Neural cell (in vitro differentiated cells): ENCODE results near the gene SMAP1.

ENCODE experiments used
- POLR2AphosphoS5 ChIP-seq: IDR thresholded peaks from 2 replicates; pipeline ENCODE4 v1.6.1; 2012
- TF ChIP-seq, protein P1 (sequence below): fragments of 450-650 bp; IDR thresholded peaks from 2 replicates; pipeline ENCODE4 v1.5.1; 2014; ENCODE audit warnings: antibody characterized with exemption, mild to moderate bottlenecking, moderate library complexity; ENCODE audit not compliant: poor library complexity, severe bottlenecking

DNA sequence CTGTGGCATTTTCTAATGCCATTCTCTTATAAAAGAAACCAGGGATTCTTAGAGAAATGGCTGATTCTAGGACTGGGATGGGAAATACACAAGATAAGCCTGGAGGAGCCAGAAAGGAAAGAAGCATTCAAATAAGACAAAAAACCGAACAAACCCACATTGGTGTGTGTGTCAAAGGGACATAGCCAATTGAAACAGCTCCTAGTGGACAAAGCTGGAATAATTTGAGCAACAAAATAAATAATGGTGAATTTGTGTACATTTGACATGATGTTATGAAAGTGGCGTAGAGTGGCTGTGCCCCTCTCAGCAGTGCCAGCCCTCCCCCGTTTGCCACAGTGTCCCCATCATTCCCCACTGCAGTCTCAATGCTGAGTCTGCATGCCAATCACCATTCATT is 233.6 kb downstream of the SMAP1 start:
- TF ChIP-seq, protein P1, sequence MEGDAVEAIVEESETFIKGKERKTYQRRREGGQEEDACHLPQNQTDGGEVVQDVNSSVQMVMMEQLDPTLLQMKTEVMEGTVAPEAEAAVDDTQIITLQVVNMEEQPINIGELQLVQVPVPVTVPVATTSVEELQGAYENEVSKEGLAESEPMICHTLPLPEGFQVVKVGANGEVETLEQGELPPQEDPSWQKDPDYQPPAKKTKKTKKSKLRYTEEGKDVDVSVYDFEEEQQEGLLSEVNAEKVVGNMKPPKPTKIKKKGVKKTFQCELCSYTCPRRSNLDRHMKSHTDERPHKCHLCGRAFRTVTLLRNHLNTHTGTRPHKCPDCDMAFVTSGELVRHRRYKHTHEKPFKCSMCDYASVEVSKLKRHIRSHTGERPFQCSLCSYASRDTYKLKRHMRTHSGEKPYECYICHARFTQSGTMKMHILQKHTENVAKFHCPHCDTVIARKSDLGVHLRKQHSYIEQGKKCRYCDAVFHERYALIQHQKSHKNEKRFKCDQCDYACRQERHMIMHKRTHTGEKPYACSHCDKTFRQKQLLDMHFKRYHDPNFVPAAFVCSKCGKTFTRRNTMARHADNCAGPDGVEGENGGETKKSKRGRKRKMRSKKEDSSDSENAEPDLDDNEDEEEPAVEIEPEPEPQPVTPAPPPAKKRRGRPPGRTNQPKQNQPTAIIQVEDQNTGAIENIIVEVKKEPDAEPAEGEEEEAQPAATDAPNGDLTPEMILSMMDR: no peak
- TF ChIP-seq POLR2AphosphoS5: no peak
